GM04504 (cell line): ENCODE measurements around the gene MEIOB.

Experiments
- DNase-seq: peaks from one replicate; pipeline ENCODE4 v3.0.0-alpha.2; 2012; ENCODE audit warnings: low read depth

Gene MEIOB

GRCh38 chr16:1786242-1787055 is 85.5 kb downstream of the MEIOB start:
- no peak for DNase-seq

GRCh38 chr16:1785846-1786170 is 86.2 kb downstream of the MEIOB start:
- DNase-seq, result no peak

- no peak for DNase-seq
Observed at GRCh38 chr16:1784977-1785845, 86.8 kb downstream of the MEIOB start.
